Measurements from ENCODE around the gene HS3ST5.

- TF ChIP-seq CTCF (IDR thresholded peaks at IDR 0.05) (no peak), POLR2A (IDR thresholded peaks at IDR 0.05) (no peak)
These were observed 3.1 kb downstream of the HS3ST5 start for GRCh38 chr6:114339706-114340105.
